Erythroblast (primary cell): ENCODE data around the gene EPB41L2.

ENCODE experiments used
- GATA1 ChIP-seq: IDR thresholded peaks from 2 replicates; pipeline ENCODE4 v1.6.1; 2011; ENCODE audit warnings: low read depth, mild to moderate bottlenecking, control low read depth, low read length, moderate library complexity
- POLR2A ChIP-seq: IDR thresholded peaks from 2 replicates; pipeline ENCODE4 v1.6.1; 2011; ENCODE audit warnings: mild to moderate bottlenecking, low read length

- TF ChIP-seq POLR2A: no peak
- TF ChIP-seq GATA1: no peak
Observed at GRCh38 chr6:130839379-130839778, 223.7 kb downstream of the EPB41L2 start.
